Activated naive CD4-positive, alpha-beta T cell treated with anti-CD3 and anti-CD28 coated beads for 36 hours (primary cell): ENCODE measurements around the gene LRRC25. TPM values are rescaled to one million over a fixed set of nuclear protein-coding genes. Genes with fewer than 3 reads are reported as not detected.
"Not testable (repeated sequence)": the region's sequence is repeated elsewhere in the genome, so short reads cannot be mapped to it uniquely, and the experiment has no call there.

ENCODE experiments used
- CTCF ChIA-PET: fragments of 350-600 bp; sonication (Branson Sonifier 250); formaldehyde crosslinking; loops from one replicate; lab custom pipeline; 2021; ENCODE audit warnings: antibody characterized with exemption; lab: Charles Lee
- DNase-seq: peaks from one replicate; pipeline ENCODE4 v3.0.0-alpha.2; 2020
- H3K27ac Mint-ChIP-seq: one replicate; pipeline ENCODE4 v1.8.0; 2021; ENCODE audit warnings: mild to moderate bottlenecking, mixed read lengths
- H3K27me3 Mint-ChIP-seq: one replicate; pipeline ENCODE4 v1.8.0; 2021; ENCODE audit warnings: low read depth, mixed read lengths
- H3K36me3 Mint-ChIP-seq: one replicate; pipeline ENCODE4 v1.8.0; 2021; ENCODE audit warnings: low read depth, mixed read lengths
- H3K4me1 Mint-ChIP-seq: one replicate; pipeline ENCODE4 v1.8.0; 2021; ENCODE audit warnings: low read depth, mixed read lengths
- H3K4me3 Mint-ChIP-seq: one replicate; pipeline ENCODE4 v1.8.0; 2021; ENCODE audit warnings: mild to moderate bottlenecking, moderate library complexity, mixed read lengths
- H3K9me3 Mint-ChIP-seq: one replicate; pipeline ENCODE4 v1.8.0; 2021; ENCODE audit warnings: mixed read lengths
- intact Hi-C: fragments of 100-400 bp; cut with micrococcal nuclease; formaldehyde crosslinking; loops from one replicate; pipeline ENCODE4 v1.15.1; 2023
- total RNA-seq, 2 experiments: library from RNA; stranded (reverse); gene quantifications; one replicate each; pipeline ENCODE4 v1.2.3, GENCODE V29; 2021

The LRRC25 gene
- total RNA-seq, 2 experiments from 2014 or later: not detected

GRCh38 chr19:18373892-18374629 lies 23.4 kb downstream of the LRRC25 start:
- CTCF ChIA-PET: interaction anchor here (1.3 kb wide), 1 partner anchor 15 kb away, joined by 3 read pairs; no protein-coding TSS in a partner anchor
- intact Hi-C loops: no loop called here
- Mint-ChIP-seq H3K27me3 (no peaks in the 10 kb centered on the region), H3K4me1 (peaks cover 9% of the 10 kb centered on the region), H3K27ac (peak overlapping the region; percentile 71), H3K36me3 (no peaks in the 10 kb centered on the region), H3K9me3 (no peaks in the 10 kb centered on the region), H3K4me3 (no peak overlapping the region)
- peak; percentile 81 for DNase-seq

- CTCF ChIA-PET: interaction anchor here (1.3 kb wide), 1 partner anchor 15 kb away, joined by 3 read pairs; no protein-coding TSS in a partner anchor
- DNase-seq: no peak
- Mint-ChIP-seq H3K4me1 (peaks cover 9% of the 10 kb centered on the region), H3K4me3 (no peak overlapping the region), H3K27ac (peak overlapping the region; percentile 71), H3K9me3 (no peaks in the 10 kb centered on the region), H3K27me3 (no peaks in the 10 kb centered on the region), H3K36me3 (no peaks in the 10 kb centered on the region)
- intact Hi-C loops: no loop called here
Measured at GRCh38 chr19:18373407-18373891, 24.0 kb downstream of the LRRC25 start.

GRCh38 chr19:18368504-18369222 lies 28.8 kb downstream of the LRRC25 start:
- Mint-ChIP-seq H3K36me3 (peaks cover 4% of the 10 kb centered on the region), H3K27me3 (no peaks in the 10 kb centered on the region), H3K27ac (no peak overlapping the region), H3K4me3 (no peak overlapping the region), H3K9me3 (peaks cover 1% of the 10 kb centered on the region), H3K4me1 (peaks cover 2% of the 10 kb centered on the region)
- no peak for DNase-seq
- intact Hi-C loops: no loop called here
- CTCF ChIA-PET: interaction anchor here (0.5 to 0.7 kb wide), 2 partner anchors 48 to 116 kb away, joined by 3 to 5 read pairs; no protein-coding TSS in a partner anchor

DNA sequence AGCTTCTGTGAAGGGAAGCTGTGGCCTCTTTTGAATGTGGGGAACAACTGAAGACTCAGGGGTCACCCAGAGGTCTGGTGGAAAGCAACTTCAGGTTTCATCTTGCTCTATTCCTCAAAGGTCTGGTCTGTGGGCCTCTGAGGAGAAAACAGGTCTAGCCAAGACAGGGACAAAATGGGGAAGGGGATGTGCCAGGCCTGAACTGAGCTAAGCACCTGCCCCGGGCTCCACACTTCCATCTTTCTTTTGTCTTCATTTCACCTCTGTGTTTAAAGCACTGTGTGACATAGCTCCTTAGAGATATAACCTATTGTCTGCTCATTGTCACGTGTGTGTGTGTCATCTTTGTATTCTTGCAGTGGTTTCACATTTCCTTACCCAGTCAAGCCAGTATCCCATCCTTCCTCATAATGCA lies 31.4 kb downstream of the LRRC25 start:
- peaks cover 10% of the 10 kb centered on the region for H3K36me3 Mint-ChIP-seq
- no peak for DNase-seq
- intact Hi-C loops: no loop called here
- peaks cover 1% of the 10 kb centered on the region for H3K4me1 Mint-ChIP-seq
- CTCF ChIA-PET: interaction anchor here (0.6 to 1.7 kb wide), 3 partner anchors 22 to 37 kb away, joined by 3 to 7 read pairs (median 4); no protein-coding TSS in a partner anchor
- peaks cover 1% of the 10 kb centered on the region for H3K9me3 Mint-ChIP-seq
- H3K27ac Mint-ChIP-seq: no peak overlapping the region
- no peak overlapping the region for H3K4me3 Mint-ChIP-seq
- no peaks in the 10 kb centered on the region for H3K27me3 Mint-ChIP-seq

DNA sequence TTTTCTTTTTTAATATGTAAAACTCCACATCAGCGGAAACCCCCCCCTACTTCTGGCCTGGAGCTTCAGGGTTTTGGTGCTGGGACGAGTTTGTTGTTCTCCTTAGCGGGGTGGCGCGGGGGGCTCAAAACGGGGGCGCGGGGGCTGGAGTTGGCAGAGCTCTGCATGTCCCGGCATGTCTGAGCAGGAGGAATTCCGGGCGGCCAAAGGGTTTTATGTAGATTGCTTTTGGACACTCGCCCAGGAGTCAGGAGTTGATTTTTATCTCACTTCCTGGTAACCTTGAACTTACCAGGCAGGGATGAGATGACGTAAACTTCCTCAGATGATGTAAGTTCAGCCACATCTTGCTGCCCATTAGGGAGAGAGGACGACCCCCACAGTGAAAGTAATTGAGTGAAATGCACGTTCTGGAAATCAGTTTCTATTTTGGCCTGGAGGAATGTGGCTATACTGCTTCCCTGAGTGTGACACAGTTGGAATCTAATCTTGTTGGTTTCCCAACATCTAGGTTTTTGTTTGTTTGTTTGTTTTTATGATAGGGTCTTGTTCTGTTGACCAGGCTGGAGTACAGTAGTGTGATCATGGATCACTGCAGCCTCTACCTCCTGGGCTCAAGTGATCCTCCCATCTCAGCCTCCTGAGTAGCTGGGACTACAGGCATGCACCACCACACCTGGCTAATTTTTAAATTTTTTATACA lies 32.4 kb downstream of the LRRC25 start:
- Mint-ChIP-seq H3K36me3 (peaks cover 10% of the 10 kb centered on the region), H3K4me1 (peaks cover 1% of the 10 kb centered on the region), H3K4me3 (no peak overlapping the region), H3K27ac (peak overlapping the region; percentile 27), H3K27me3 (no peaks in the 10 kb centered on the region), H3K9me3 (peaks cover 1% of the 10 kb centered on the region)
- intact Hi-C loops: no loop called here
- no peak for DNase-seq
- CTCF ChIA-PET: interaction anchor here (1.2 to 1.3 kb wide), 2 partner anchors 23 to 24 kb away, joined by 3 read pairs; no protein-coding TSS in a partner anchor

DNA sequence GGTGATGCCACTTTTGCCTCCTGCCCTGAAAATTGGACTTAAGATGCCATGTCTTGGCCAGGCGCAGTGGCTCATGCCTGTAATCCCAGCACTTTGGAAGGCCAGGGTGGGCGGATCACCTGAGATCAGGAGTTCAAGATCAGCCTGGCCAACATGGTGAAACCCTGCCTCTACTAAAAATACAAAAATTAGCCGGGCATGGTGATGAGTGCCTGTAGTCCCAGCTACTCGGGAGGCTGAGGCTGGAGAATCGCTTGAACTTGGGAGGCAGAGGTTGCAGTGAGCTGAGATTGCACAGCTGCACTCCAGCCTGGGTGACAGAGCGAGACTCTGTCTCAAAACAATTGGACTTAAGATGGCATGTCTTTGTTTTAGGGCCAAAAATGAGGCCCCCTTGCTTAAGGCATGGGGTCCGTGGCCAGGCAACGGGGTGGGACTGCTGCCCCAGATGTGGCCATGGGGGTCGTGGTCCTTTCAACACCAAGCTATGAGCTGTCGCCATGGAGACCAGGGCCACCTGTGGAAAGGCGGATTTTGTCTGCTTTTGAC lies 33.1 kb downstream of the LRRC25 start:
- H3K4me3 Mint-ChIP-seq, H3K27me3 Mint-ChIP-seq, intact Hi-C loops, H3K9me3 Mint-ChIP-seq, DNase-seq, H3K27ac Mint-ChIP-seq, H3K4me1 Mint-ChIP-seq: not testable (repeated sequence)
- CTCF ChIA-PET: interaction anchor here (1.2 to 1.3 kb wide), 2 partner anchors 24 to 25 kb away, joined by 3 read pairs; no protein-coding TSS in a partner anchor
- peaks cover 17% of the 10 kb centered on the region for H3K36me3 Mint-ChIP-seq

DNA sequence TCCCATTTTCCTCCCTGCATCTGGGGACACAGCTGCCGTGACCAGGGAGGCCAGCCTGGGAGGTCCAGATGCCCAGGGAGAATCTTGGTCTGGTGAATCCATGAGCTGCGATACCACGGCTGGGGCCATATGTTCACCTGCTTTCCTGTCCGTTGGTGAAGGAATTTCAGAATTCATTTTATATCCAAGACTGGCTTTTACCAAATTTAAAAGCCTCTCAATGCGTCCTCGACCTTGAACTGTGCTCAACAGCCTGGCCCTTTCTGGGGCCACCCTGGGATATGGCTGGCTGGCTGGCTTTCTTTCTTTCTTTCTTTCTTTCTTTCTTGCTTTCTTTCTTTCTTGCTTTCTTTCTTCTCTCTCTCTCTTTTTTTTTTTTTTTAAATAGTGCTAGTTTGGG lies 33.6 kb downstream of the LRRC25 start:
- CTCF ChIA-PET: interaction anchor here (0.6 to 1.3 kb wide), 3 partner anchors 24 to 113 kb away, joined by 3 to 4 read pairs (median 3); no protein-coding TSS in a partner anchor
- intact Hi-C loops: no loop called here
- Mint-ChIP-seq H3K27ac (no peak overlapping the region), H3K4me1 (peaks cover 1% of the 10 kb centered on the region), H3K9me3 (peaks cover 1% of the 10 kb centered on the region), H3K36me3 (peaks cover 20% of the 10 kb centered on the region), H3K27me3 (no peaks in the 10 kb centered on the region), H3K4me3 (no peak overlapping the region)
- no peak for DNase-seq

GRCh38 chr19:18362934-18363542 lies 34.4 kb downstream of the LRRC25 start:
- no peak overlapping the region for H3K27ac Mint-ChIP-seq
- intact Hi-C loops: no loop called here
- no peaks in the 10 kb centered on the region for H3K27me3 Mint-ChIP-seq
- no peak overlapping the region for H3K4me3 Mint-ChIP-seq
- DNase-seq: no peak
- H3K4me1 Mint-ChIP-seq: peaks cover 1% of the 10 kb centered on the region
- H3K9me3 Mint-ChIP-seq: peaks cover 1% of the 10 kb centered on the region
- peaks cover 24% of the 10 kb centered on the region for H3K36me3 Mint-ChIP-seq
- CTCF ChIA-PET: interaction anchor here (0.6 kb wide), 2 partner anchors 49 to 130 kb away, joined by 3 to 4 read pairs; no protein-coding TSS in a partner anchor

DNA sequence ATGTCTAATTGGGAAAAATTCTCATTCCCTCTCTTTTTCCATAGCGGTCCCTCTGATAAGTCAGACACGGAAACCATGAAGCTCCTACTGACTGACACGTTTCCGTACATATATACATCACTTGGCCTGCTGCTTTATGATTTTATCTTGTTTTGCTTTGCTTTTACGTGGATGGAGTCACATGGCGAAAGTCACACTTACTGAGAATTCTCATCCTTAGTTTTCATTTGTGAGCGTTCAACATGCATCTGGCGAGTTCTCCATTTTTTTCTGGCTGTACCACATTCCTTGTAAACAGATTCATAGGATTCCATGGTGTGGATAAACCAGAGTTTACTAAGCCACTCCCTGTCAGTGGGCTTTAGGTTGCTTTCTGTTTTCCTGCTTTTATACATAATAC lies 35.8 kb downstream of the LRRC25 start:
- DNase-seq: no peak
- H3K4me3 Mint-ChIP-seq: no peak overlapping the region
- CTCF ChIA-PET: interaction anchor here (1.0 to 1.3 kb wide), 2 partner anchors 28 to 33 kb away, joined by 3 read pairs; no protein-coding TSS in a partner anchor
- no peak overlapping the region for H3K27ac Mint-ChIP-seq
- H3K27me3 Mint-ChIP-seq: no peaks in the 10 kb centered on the region
- H3K9me3 Mint-ChIP-seq: peaks cover 1% of the 10 kb centered on the region
- peaks cover 29% of the 10 kb centered on the region for H3K36me3 Mint-ChIP-seq
- intact Hi-C loops: no loop called here
- peaks cover 1% of the 10 kb centered on the region for H3K4me1 Mint-ChIP-seq

DNA sequence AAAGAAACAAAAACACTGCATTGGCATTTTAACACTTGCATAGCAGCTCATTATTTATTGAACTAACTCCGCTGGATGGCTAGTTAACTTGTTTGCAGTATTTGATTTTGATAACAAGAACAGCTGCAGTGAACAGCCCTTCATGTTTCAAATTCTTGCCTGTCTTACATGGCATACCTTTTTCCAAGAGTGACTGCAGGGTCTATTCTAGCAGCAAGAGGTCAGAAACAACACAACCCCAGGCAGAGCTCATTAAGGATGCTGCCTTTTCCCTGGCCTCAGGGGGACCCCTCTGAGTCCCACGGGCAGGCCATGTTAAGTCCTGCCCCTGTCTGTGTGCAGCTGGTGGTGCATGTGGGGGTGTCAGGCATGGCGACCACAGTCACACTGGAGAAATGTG lies 40.4 kb downstream of the LRRC25 start:
- H3K4me1 Mint-ChIP-seq: no peaks in the 10 kb centered on the region
- H3K27ac Mint-ChIP-seq: no peak overlapping the region
- CTCF ChIA-PET: interaction anchor here (1.1 to 1.4 kb wide), 2 partner anchors 31 to 77 kb away, joined by 3 to 4 read pairs; no protein-coding TSS in a partner anchor
- no peaks in the 10 kb centered on the region for H3K27me3 Mint-ChIP-seq
- no peaks in the 10 kb centered on the region for H3K9me3 Mint-ChIP-seq
- peaks cover 32% of the 10 kb centered on the region for H3K36me3 Mint-ChIP-seq
- intact Hi-C loops: no loop called here
- no peak for DNase-seq
- no peak overlapping the region for H3K4me3 Mint-ChIP-seq

DNA sequence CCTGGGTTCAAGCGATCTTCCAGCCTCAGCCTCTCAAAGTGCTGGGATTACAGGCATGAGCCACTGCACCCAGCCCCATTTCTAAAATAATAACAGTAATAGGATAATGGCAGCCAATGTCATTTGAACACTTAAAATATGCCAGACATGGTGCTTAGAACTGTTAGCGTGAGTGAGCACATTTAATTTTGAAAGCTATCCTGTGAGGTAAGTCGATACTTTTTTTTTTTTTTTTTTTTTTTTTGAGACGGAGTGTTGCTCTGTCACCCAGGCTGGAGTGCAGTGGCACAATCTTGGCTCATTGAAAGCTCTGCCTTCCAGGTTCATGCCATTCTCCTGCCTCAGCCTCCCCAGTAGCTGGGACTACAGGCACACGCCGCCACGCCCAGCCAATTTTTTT lies 42.7 kb downstream of the LRRC25 start:
- CTCF ChIA-PET: interaction anchor here (0.6 to 1.8 kb wide), 3 partner anchors 26 to 47 kb away, joined by 3 to 6 read pairs (median 5); partner anchors contain the start of gene GDF15
- H3K27ac Mint-ChIP-seq, H3K4me3 Mint-ChIP-seq, DNase-seq, H3K9me3 Mint-ChIP-seq, H3K27me3 Mint-ChIP-seq, H3K4me1 Mint-ChIP-seq, intact Hi-C loops: not testable (repeated sequence)
- H3K36me3 Mint-ChIP-seq: peaks cover 30% of the 10 kb centered on the region
